Sciatic nerve (tissue), 2 donors: ENCODE measurements around the gene THAP4. TPM values are rescaled to one million over a fixed set of nuclear protein-coding genes. Genes with fewer than 3 reads are reported as not detected.

Source experiments
- ATAC-seq: fragments of 200-7000 bp; cut with Tn5 transposase; one replicate; pipeline ENCODE4 v1.9.1; 2020; ENCODE audit warnings: mild to moderate bottlenecking, moderate library complexity
- DNase-seq: peaks from one replicate; pipeline ENCODE4 v3.0.0-alpha.2; 2020; ENCODE audit warnings: low spot score
- intact Hi-C: fragments of 100-400 bp; cut with DNase I; formaldehyde crosslinking; loops from one replicate; pipeline ENCODE4 v1.14.2; 2022
- total RNA-seq: library from RNA; stranded (reverse); fragmentation: NEBNext Ultra II Directional; extraction: Animal tissue kit (Norgen Biotek cat#: 25700); gene quantifications from one replicate; pipeline ENCODE4 v1.2.1, GENCODE V29; 2021
- donor health status: DM: no; HTN: no; CAD: no.
- donor health status: DM: no; HTN: no; CAD: no.

The THAP4 gene
- total RNA-seq, 1 donor from 2014 or later = 37.7 TPM

GRCh38 chr2:241559323-241560161, 77.4 kb downstream of the THAP4 start:
- intact Hi-C loops = no loop called here
- peak; percentile 58 for ATAC-seq

GRCh38 chr2:241558532-241559322, 78.2 kb downstream of the THAP4 start, which contains the start of gene BOK:
TSS of gene BOK (plus strand) at chr2:241558745. CDS start at chr2:241559484, 739 bp downstream.
- intact Hi-C loops = no loop called here
- no peak for DNase-seq

More at GRCh38 chr2:241559323-241560161, 77.4 kb downstream of the THAP4 start:
- DNase-seq = no peak

GRCh38 chr2:241556746-241557145, 80.2 kb downstream of the THAP4 start:
- ATAC-seq (no peak), DNase-seq (no peak)
- intact Hi-C loops = no loop called here

More at GRCh38 chr2:241558532-241559322, 78.2 kb downstream of the THAP4 start, which contains the start of gene BOK:
- ATAC-seq = peak; percentile 34

- intact Hi-C loops = no loop called here
- no peak for DNase-seq
- ATAC-seq = no peak
Measured at GRCh38 chr2:241555711-241556110, 81.2 kb downstream of the THAP4 start.

GRCh38 chr2:241554610-241555322, 82.2 kb downstream of the THAP4 start:
- intact Hi-C loops = no loop called here

GRCh38 chr2:241553981-241554380, 83.0 kb downstream of the THAP4 start:
- ATAC-seq (no peak), DNase-seq (no peak)
- intact Hi-C loops = no loop called here

More at GRCh38 chr2:241554610-241555322, 82.2 kb downstream of the THAP4 start:
- DNase-seq (no peak), ATAC-seq (no peak)

GRCh38 chr2:241553512-241553830, 83.5 kb downstream of the THAP4 start:
- intact Hi-C loops = no loop called here
- ATAC-seq = no peak
- no peak for DNase-seq

- intact Hi-C loops = no loop called here
- no peak for DNase-seq
- peak; percentile 63 for ATAC-seq
Measured at GRCh38 chr2:241551998-241552737, 84.8 kb downstream of the THAP4 start.

GRCh38 chr2:241551599-241551997, 85.4 kb downstream of the THAP4 start:
- no peak for ATAC-seq
- DNase-seq = no peak

GRCh38 chr2:241550616-241551580, 86.1 kb downstream of the THAP4 start:
- no peak for DNase-seq
- intact Hi-C loops = no loop called here
- ATAC-seq = no peak

More at GRCh38 chr2:241551599-241551997, 85.4 kb downstream of the THAP4 start:
- intact Hi-C loops = no loop called here

GRCh38 chr2:241548451-241548835, 88.5 kb downstream of the THAP4 start:
- no peak for DNase-seq
- ATAC-seq = no peak
- intact Hi-C loops = no loop called here

GRCh38 chr2:241547781-241548450, 89.0 kb downstream of the THAP4 start:
- intact Hi-C loops = no loop called here
- DNase-seq = no peak
- ATAC-seq = no peak

GRCh38 chr2:241546771-241547498, 90.0 kb downstream of the THAP4 start:
- no peak for ATAC-seq
- intact Hi-C loops = no loop called here
- DNase-seq = no peak

- DNase-seq (no peak), ATAC-seq (no peak)
- intact Hi-C loops = no loop called here
Measured at GRCh38 chr2:241545523-241546473, 91.2 kb downstream of the THAP4 start.

- no peak for DNase-seq
- intact Hi-C loops = no loop called here
- no peak for ATAC-seq
Measured at GRCh38 chr2:241545106-241545505, 91.9 kb downstream of the THAP4 start.

GRCh38 chr2:241542278-241542605, 94.7 kb downstream of the THAP4 start:
- no peak for DNase-seq

More at GRCh38 chr2:241542278-241542605, 94.7 kb downstream of the THAP4 start:
- intact Hi-C loops = no loop called here
- ATAC-seq = no peak
